GM23248 (cell line): ENCODE measurements around the gene IL4.

Experiments used
- EZH2 ChIP-seq: fragments of 200-600 bp; sonication (generic); IDR thresholded peaks from 2 replicates; pipeline ENCODE4 v1.6.1; 2018; ENCODE audit warnings: antibody characterized with exemption, mild to moderate bottlenecking; ENCODE audit not compliant: insufficient read depth, poor library complexity, severe bottlenecking
- EZH2phosphoT487 ChIP-seq: fragments of 200-600 bp; sonication (generic); IDR thresholded peaks from 2 replicates; pipeline ENCODE4 v1.6.1; 2018; ENCODE audit warnings: antibody characterized with exemption, moderate library complexity, mild to moderate bottlenecking, low read depth; ENCODE audit not compliant: insufficient read depth

GRCh38 chr5:132671000-132671399 lies 2.8 kb upstream of the IL4 start:
- no peak for TF ChIP-seq EZH2
- TF ChIP-seq EZH2phosphoT487 = no peak
